Activated CD8-positive, alpha-beta memory T cell treated with anti-CD3 and anti-CD28 coated beads, Interleukin-2, amount 50 U/mL, for 24 hours (primary cell): ENCODE measurements around the gene AGO3.
"Not testable (repeated sequence)": the region's sequence is repeated elsewhere in the genome, so short reads cannot be mapped to it uniquely, and the experiment has no call there.

Source experiments
- DNase-seq: peaks from one replicate; pipeline ENCODE4 v3.0.0-alpha.2; 2020; ENCODE audit errors: extremely low read depth

Gene AGO3

DNA sequence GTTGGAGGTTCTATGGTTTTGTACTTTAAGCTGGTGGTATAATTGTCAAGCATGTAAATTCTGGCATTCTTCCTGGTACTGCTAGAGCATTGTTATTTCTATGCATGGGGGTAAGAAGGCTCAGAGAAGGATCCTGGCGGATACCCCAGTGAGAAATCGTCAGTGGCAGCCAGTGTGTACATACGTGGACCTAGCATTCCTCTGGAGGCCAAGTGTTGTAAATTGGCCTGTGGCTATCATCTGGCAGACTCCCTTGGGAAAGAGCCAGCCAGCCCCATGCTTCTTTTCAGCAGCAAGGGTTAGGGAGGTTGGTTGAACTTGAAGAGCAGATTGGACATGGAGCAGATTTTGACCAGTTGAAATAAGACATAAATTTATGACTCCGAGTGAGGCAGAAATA, 5.2 kb upstream of the AGO3 start:
- no peak for DNase-seq

- DNase-seq: no peak
These were observed 3.4 kb upstream of the AGO3 start for GRCh38 chr1:35927472-35927871.

- no peak for DNase-seq
These were observed 944 bp upstream of the AGO3 start for GRCh38 chr1:35929730-35930592.

GRCh38 chr1:35931446-35932157, 697 bp downstream of the AGO3 start:
- DNase-seq: no peak

- no peak for DNase-seq
These were observed 1.3 kb downstream of the AGO3 start for GRCh38 chr1:35932158-35932636.

- no peak for DNase-seq
These were observed 2.0 kb downstream of the AGO3 start for GRCh38 chr1:35932941-35933340.

GRCh38 chr1:35935442-35936388, 4.8 kb downstream of the AGO3 start:
- DNase-seq: no peak

GRCh38 chr1:35936838-35937237, 5.9 kb downstream of the AGO3 start:
- no peak for DNase-seq

DNA sequence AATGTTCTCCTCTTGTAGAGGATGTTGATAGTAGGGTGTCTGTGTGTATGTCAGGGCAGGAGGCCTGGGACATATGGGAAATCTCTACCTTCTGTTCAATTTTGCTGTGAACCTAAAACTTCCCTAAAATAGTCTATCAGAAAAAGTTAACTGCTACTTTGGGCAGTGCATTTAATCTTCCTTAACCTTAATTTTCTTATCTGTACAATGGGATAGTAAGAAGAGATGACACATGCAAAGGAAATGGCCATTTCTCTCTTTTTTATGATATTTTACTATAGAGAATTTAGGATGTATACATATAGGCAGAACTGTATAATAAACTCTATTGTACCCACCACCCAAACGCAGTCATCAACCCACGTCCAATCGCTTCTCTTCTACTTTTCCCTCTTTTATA, 8.6 kb downstream of the AGO3 start:
- DNase-seq: no peak

GRCh38 chr1:35945327-35945726, 14.4 kb downstream of the AGO3 start:
- DNase-seq: no peak

- no peak for DNase-seq
These were observed 16.6 kb downstream of the AGO3 start for GRCh38 chr1:35947547-35947946.

- DNase-seq: no peak
These were observed 27.7 kb downstream of the AGO3 start for GRCh38 chr1:35958558-35958957.

- no peak for DNase-seq
These were observed 28.4 kb downstream of the AGO3 start for GRCh38 chr1:35959304-35959703.

- DNase-seq: no peak
These were observed 32.0 kb downstream of the AGO3 start for GRCh38 chr1:35962952-35963351.

DNA sequence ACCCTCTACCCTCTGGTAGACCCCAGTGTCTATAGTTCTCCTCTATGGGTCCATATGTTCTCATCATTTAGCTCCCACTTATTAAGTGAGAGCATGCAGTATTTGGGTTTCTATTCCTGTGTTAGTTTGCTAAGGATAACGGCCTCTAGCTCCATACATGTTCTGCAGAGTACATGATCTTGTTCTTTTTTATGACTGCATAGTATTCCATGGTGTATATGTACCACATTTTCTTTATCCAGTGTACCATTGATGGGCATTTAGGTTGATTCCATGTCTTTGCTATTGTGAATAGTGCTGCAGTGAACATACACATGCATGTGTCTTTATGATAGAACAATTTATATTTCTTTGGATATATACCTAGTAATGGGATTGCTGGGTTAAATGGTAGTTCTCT, 33.4 kb downstream of the AGO3 start:
- DNase-seq: not testable (repeated sequence)

- DNase-seq: no peak
These were observed 37.5 kb downstream of the AGO3 start for GRCh38 chr1:35968396-35968795.

DNA sequence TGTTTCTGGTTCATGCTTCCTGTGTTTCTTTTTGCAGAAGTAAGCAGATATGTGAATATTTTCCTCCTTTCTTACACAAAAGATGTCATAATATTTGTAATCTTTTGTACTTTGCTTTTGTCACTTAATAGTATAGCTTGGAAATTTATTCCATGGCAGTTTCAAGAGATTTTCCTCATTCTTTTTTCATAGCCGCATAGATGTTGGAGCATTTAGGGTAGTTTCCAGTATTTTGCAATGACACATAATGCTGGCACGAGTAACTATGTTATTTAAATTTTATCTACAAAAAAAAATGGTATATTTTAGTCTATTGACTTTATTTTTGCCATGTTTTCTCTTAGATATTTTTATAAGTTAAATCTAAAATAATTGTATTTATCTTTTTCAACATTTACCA, 40.7 kb downstream of the AGO3 start:
- DNase-seq: no peak

- not testable (repeated sequence) for DNase-seq
These were observed 41.7 kb downstream of the AGO3 start for GRCh38 chr1:35972631-35973030.

- no peak for DNase-seq
These were observed 49.2 kb downstream of the AGO3 start for GRCh38 chr1:35980090-35980489.

GRCh38 chr1:35988237-35988636, 57.3 kb downstream of the AGO3 start:
- no peak for DNase-seq

DNA sequence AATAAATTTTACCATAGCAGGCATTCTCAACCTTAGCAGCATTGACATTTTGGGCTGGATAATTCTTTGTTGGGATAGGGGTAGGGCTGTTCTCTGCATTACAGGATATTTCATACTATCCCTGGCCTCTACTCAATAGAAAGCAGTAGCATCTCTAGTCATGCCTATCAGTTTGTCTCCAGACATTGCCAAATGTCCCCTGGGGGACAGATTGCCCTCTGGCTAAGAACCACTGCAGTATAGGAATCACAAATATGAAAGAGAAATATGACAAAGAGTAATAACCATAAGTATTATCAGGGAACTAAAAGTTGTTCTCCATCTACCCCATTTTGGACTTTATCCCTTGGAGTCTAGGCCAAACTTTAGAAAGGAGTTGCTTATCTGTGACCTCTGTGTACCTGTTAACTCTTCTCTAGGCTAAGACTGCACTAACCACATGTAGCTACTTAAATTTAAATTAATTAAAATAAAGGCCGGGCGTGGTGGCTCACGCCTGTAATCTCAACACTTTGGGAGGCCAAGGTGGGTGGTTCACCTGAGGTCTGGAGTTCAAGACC, 76.1 kb downstream of the AGO3 start:
- DNase-seq: no peak

DNA sequence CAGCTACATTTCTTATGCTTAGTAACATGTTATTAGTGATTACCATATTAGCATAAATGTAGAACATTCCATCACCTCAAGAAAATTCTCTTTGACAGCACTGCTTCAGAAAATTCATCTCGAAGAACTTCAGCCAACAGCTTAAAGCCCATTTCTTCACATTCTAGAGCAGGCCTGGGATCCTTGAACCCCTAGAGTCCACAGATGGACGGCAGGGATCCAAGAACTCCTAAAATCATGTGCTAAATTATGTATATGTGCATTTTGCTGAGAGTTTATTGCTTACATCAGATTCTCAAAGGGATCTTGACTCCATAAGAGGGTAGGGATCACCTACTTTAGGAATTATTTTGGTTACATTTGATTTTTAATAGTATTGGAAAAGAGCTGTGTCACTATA, 76.8 kb downstream of the AGO3 start:
- no peak for DNase-seq
